H1 (cell line): ENCODE results near the gene CCDC63. TPM values are rescaled to one million over a fixed set of nuclear protein-coding genes. Genes with fewer than 3 reads are reported as not detected.

Experiments used
- CTCF ChIA-PET: fragments of 300-600 bp; sonication (Branson Sonifier 250); formaldehyde crosslinking; loops from one replicate; lab custom pipeline; 2021; ENCODE audit not compliant: partially characterized antibody; lab: Charles Lee
- POLR2A ChIA-PET: fragments of 300-600 bp; sonication (Branson Sonifier 250); formaldehyde crosslinking; loops from one replicate; lab custom pipeline; 2021; ENCODE audit warnings: inconsistent platforms; ENCODE audit not compliant: partially characterized antibody; lab: Charles Lee
- DNase-seq, 2 experiments: peaks; one replicate each; pipeline versions ENCODE4 v3.0.0 to v3.0.0-alpha.2; 2010 to 2022; ENCODE audit warnings: low spot score in 2 of 2, low read depth in 1 of 2, mixed read lengths in 1 of 2
- FAIRE-seq: peaks from 2 replicates; lab custom pipeline; 2011; peaks lifted over from hg19 to GRCh38; lab: Jason Lieb, UNC
- H2AFZ ChIP-seq: 2 replicates; pipeline ENCODE4 v1.8.1; 2012; ENCODE audit warnings: low read length, inconsistent platforms
- H2AK5ac ChIP-seq: 2 replicates; pipeline ENCODE4 v1.6.1; 2013; ENCODE audit warnings: low read depth, low read length
- H2BK120ac ChIP-seq: replicated peaks from 2 replicates; pipeline ENCODE3; 2013; ENCODE audit warnings: low read depth, low read length, inconsistent platforms
- H2BK12ac ChIP-seq: 2 replicates; pipeline ENCODE4 v1.6.1; 2013; ENCODE audit warnings: low read depth, low read length
- H2BK15ac ChIP-seq: 2 replicates; pipeline ENCODE4 v1.6.1; 2013; ENCODE audit warnings: low read length
- H2BK20ac ChIP-seq: 2 replicates; pipeline ENCODE4 v1.6.1; 2013; ENCODE audit warnings: low read length
- H2BK5ac ChIP-seq: 2 replicates; pipeline ENCODE4 v1.6.1; 2013; ENCODE audit warnings: low read depth, low read length
- H3K14ac ChIP-seq: 2 replicates; pipeline ENCODE4 v1.6.1; 2013; ENCODE audit warnings: inconsistent platforms; ENCODE audit not compliant: insufficient read length
- H3K18ac ChIP-seq: 2 replicates; pipeline ENCODE4 v1.6.1; 2013; ENCODE audit warnings: low read length; ENCODE audit errors: extremely low read depth
- H3K23ac ChIP-seq: 2 replicates; pipeline ENCODE4 v1.6.1; 2013; ENCODE audit warnings: inconsistent platforms; ENCODE audit not compliant: insufficient read length
- H3K23me2 ChIP-seq: 2 replicates; pipeline ENCODE4 v1.6.1; 2013; ENCODE audit warnings: low read depth, low read length
- H3K27ac ChIP-seq: 2 replicates; pipeline ENCODE4 v1.6.1; 2011; ENCODE audit warnings: low read depth, low read length, inconsistent platforms
- H3K27me3 ChIP-seq, 4 experiments: replicated peaks in 1 of 4; 1 replicate in 1 of 4; 2 replicates in 3 of 4; pipeline versions ENCODE4 v1.6.1 to v1.8.1; 2011 to 2013; ENCODE audit warnings: low read length in 3 of 4, mild to moderate bottlenecking in 3 of 4, inconsistent platforms in 2 of 4, mixed read lengths in 2 of 4, moderate library complexity in 1 of 4; ENCODE audit not compliant: control insufficient read depth in 3 of 4, insufficient read depth in 3 of 4; ENCODE audit errors: extremely low read depth in 1 of 4
- H3K36me3 ChIP-seq, 4 experiments: 2 replicates each; pipeline versions ENCODE4 v1.6.1 to v1.8.1; 2011 to 2013; ENCODE audit warnings: mild to moderate bottlenecking in 4 of 4, low read length in 3 of 4, moderate library complexity in 2 of 4, control low read depth in 1 of 4, inconsistent platforms in 1 of 4; ENCODE audit not compliant: insufficient read depth in 4 of 4, control insufficient read depth in 2 of 4
- H3K4ac ChIP-seq: replicated peaks from 2 replicates; pipeline ENCODE3; 2013; ENCODE audit warnings: low read length, low read depth, mixed read lengths, inconsistent platforms; ENCODE audit not compliant: insufficient read length
- H3K4me1 ChIP-seq, 4 experiments: replicated peaks in 1 of 4; 1 replicate in 1 of 4; 2 replicates in 3 of 4; pipeline versions ENCODE4 v1.6.1 to v1.8.1; 2011 to 2013; ENCODE audit warnings: low read length in 3 of 4, inconsistent platforms in 2 of 4, mixed read lengths in 1 of 4; ENCODE audit not compliant: insufficient read depth in 4 of 4, control insufficient read depth in 3 of 4
- H3K4me2 ChIP-seq, 2 experiments: 2 replicates each; pipeline versions ENCODE4 v1.6.1 to v1.8.1; 2011 to 2013; ENCODE audit warnings: low read depth in 2 of 2, low read length in 2 of 2, control low read depth in 1 of 2, inconsistent platforms in 1 of 2, mild to moderate bottlenecking in 1 of 2; ENCODE audit not compliant: insufficient read depth in 1 of 2
- H3K4me3 ChIP-seq, 4 experiments: fragments of 200-600, 300-600 bp in 1 of 4; sonication (generic), shearing (Covaris generic), sonication (Bioruptor Twin) in 1 of 4; 2 replicates each; pipeline versions ENCODE4 v1.5.1 to v1.8.1; 2011 to 2016; ENCODE audit warnings: low read length in 4 of 4, low read depth in 3 of 4, control low read depth in 2 of 4, inconsistent platforms in 2 of 4, mild to moderate bottlenecking in 2 of 4, mixed read lengths in 1 of 4, moderate library complexity in 1 of 4; ENCODE audit not compliant: insufficient read depth in 2 of 4; ENCODE audit errors: extremely low read depth in 1 of 4
- H3K56ac ChIP-seq: replicated peaks from 2 replicates; pipeline ENCODE3; 2013; ENCODE audit warnings: low read depth, mild to moderate bottlenecking, mixed read lengths, low read length, inconsistent platforms; ENCODE audit not compliant: insufficient read length
- H3K79me1 ChIP-seq: 2 replicates; pipeline ENCODE4 v1.6.1; 2013; ENCODE audit warnings: low read depth, low read length, control low read depth
- H3K79me2 ChIP-seq, 2 experiments: 2 replicates each; pipeline versions ENCODE4 v1.6.1 to v1.8.1; 2012 to 2013; ENCODE audit warnings: low read length in 2 of 2, mild to moderate bottlenecking in 2 of 2, inconsistent platforms in 1 of 2; ENCODE audit not compliant: insufficient read depth in 2 of 2, control insufficient read depth in 1 of 2
- H3K9ac ChIP-seq, 4 experiments: replicated peaks in 1 of 4; 1 replicate in 1 of 4; 2 replicates in 3 of 4; pipeline versions ENCODE4 v1.6.1 to v1.8.1; 2011 to 2013; ENCODE audit warnings: low read depth in 3 of 4, low read length in 3 of 4, control low read depth in 2 of 4, mild to moderate bottlenecking in 2 of 4, moderate library complexity in 2 of 4, inconsistent platforms in 1 of 4; ENCODE audit errors: extremely low read depth in 1 of 4
- H3K9me3 ChIP-seq, 2 experiments: 2 replicates each; pipeline versions ENCODE4 v1.6.1 to v1.8.1; 2012 to 2013; ENCODE audit warnings: mild to moderate bottlenecking in 2 of 2, moderate library complexity in 2 of 2, control low read depth in 1 of 2, inconsistent platforms in 1 of 2, low read depth in 1 of 2, low read length in 1 of 2, mixed read lengths in 1 of 2; ENCODE audit not compliant: insufficient read depth in 2 of 2
- H4K20me1 ChIP-seq, 2 experiments: replicated peaks in 1 of 2; 2 replicates each; pipeline versions ENCODE3 to v1.8.1; 2011 to 2013; ENCODE audit warnings: inconsistent platforms in 2 of 2, low read length in 2 of 2, mild to moderate bottlenecking in 1 of 2; ENCODE audit not compliant: insufficient read depth in 2 of 2, control insufficient read depth in 1 of 2
- H4K5ac ChIP-seq: 2 replicates; pipeline ENCODE4 v1.6.1; 2013; ENCODE audit warnings: low read length, low read depth, mixed read lengths, inconsistent platforms; ENCODE audit not compliant: insufficient read length
- H4K8ac ChIP-seq: 2 replicates; pipeline ENCODE4 v1.8.0; 2013; ENCODE audit warnings: mild to moderate bottlenecking, moderate library complexity, low read length, inconsistent platforms; ENCODE audit not compliant: insufficient read depth; ENCODE audit errors: extremely low read depth
- H4K91ac ChIP-seq: replicated peaks from 2 replicates; pipeline ENCODE3; 2013; ENCODE audit warnings: low read length, mixed read lengths, inconsistent platforms; ENCODE audit not compliant: insufficient read length
- CBX5 ChIP-seq: fragments of 300-800, 300-1000 bp; sonication (generic); IDR thresholded peaks from 2 replicates; pipeline ENCODE4 v1.7.1; 2016; ENCODE audit warnings: antibody characterized with exemption, low read length, low read depth
- CTBP2 ChIP-seq: IDR thresholded peaks from 2 replicates; pipeline ENCODE4 v1.7.0; 2011; ENCODE audit warnings: borderline replicate concordance, mild to moderate bottlenecking, moderate library complexity, mixed read lengths, low read length; ENCODE audit not compliant: insufficient read depth, insufficient read length
- WGBS, 2 experiments: shearing (Covaris generic) in 1 of 2; methylation state at CpG; one replicate each; pipeline versions ENCODE4 v1.1.6 to v1.1.7; 2013 to 2015; ENCODE audit warnings: low lambda C conversion rate in 2 of 2, mixed read lengths in 2 of 2, inconsistent platforms in 1 of 2, low coverage in 1 of 2, missing lambda C conversion rate in 1 of 2; ENCODE audit not compliant: insufficient replicate concordance in 2 of 2, insufficient coverage in 1 of 2, insufficient read length in 1 of 2; ENCODE audit errors: extremely low coverage in 1 of 2, missing lambda C conversion rate in 1 of 2; 5-methylcytosine and 5-hydroxymethylcytosine counted together
- polyA plus RNA-seq, 7 experiments: library from polyadenylated mRNA; depleted of rRNA in 3 of 7; stranded (reverse) in 5 of 7; unstranded in 2 of 7; fragments of >200 nt in 5 of 7; fragments of 200-250 nt in 2 of 7; gene quantifications; 1 replicate in 5 of 7; 2 replicates in 1 of 7; 4 replicates in 1 of 7; pipeline versions ENCODE4 v1.2.1 to v1.2.3, GENCODE V29; 2011 to 2013; ENCODE audit warnings: missing spikeins in 2 of 7, mixed read lengths in 2 of 7
- total RNA-seq: library from RNA; stranded (reverse); fragmentation: NEBNext Ultra II Directional; extraction: Animal tissue kit (Norgen Biotek cat#: 25700); gene quantifications from 2 replicates; pipeline ENCODE4 v1.2.1, GENCODE V29; 2021

CCDC63 gene
- total and polyA plus RNA-seq, 2 of the 8 experiments (the other 6 are each of a cell fraction or from before 2014, with no cell fraction given) = 0.42 to 0.93 TPM

- H3K56ac ChIP-seq = no peak overlapping the region
- POLR2A ChIA-PET = no interaction called here
- no peak for TF ChIP-seq CTBP2
- TF ChIP-seq CBX5 = no peak
- H3K4ac ChIP-seq = no peak overlapping the region
- no peak for FAIRE-seq
- no peak overlapping the region for H2BK120ac ChIP-seq
- H3K9ac ChIP-seq = no peak overlapping the region
- DNase-seq = no peak
- H2BK5ac ChIP-seq = no peak overlapping the region
- CTCF ChIA-PET = no interaction called here
- H3K18ac ChIP-seq = no peak overlapping the region
- H4K20me1 ChIP-seq = no peaks in the 10 kb centered on the region
- H2BK15ac ChIP-seq = no peak overlapping the region
- no peak overlapping the region for H3K14ac ChIP-seq
- no peak overlapping the region for H3K4me2 ChIP-seq
- WGBS, 2 experiments = 93% methylated on average over 3 of the region's 3 CpGs; no CpG with 5 or more reads in 1 of the 2 experiments
- H3K36me3 ChIP-seq = no peaks in the 10 kb centered on the region
- no peak overlapping the region for H3K27ac ChIP-seq
- no peak overlapping the region for H4K8ac ChIP-seq
- H2AK5ac ChIP-seq = no peak overlapping the region
- H2BK20ac ChIP-seq = no peak overlapping the region
- no peak overlapping the region for H2AFZ ChIP-seq
- H4K5ac ChIP-seq = no peak overlapping the region
- H3K9me3 ChIP-seq = peaks cover 6 to 14% of the 10 kb centered on the region in 2 experiments; a peak in 3 of 4 replicates
- no peaks in the 10 kb centered on the region for H3K4me1 ChIP-seq
- no peak overlapping the region for H3K4me3 ChIP-seq
- H2BK12ac ChIP-seq = no peak overlapping the region
- H3K23ac ChIP-seq = no peak overlapping the region
- peaks cover 0 to 1% (median 0%) of the 10 kb centered on the region in 4 experiments; a peak in 1 of 7 replicates for H3K27me3 ChIP-seq
- no peaks in the 10 kb centered on the region for H3K79me1 ChIP-seq
- H3K79me2 ChIP-seq = no peaks in the 10 kb centered on the region
- no peak overlapping the region for H4K91ac ChIP-seq
- H3K23me2 ChIP-seq = no peaks in the 10 kb centered on the region
Measured at GRCh38 chr12:110869026-110869425, 22.2 kb downstream of the CCDC63 start.
